ENCODE measurements around the gene PRICKLE2.

Gene PRICKLE2

DNA sequence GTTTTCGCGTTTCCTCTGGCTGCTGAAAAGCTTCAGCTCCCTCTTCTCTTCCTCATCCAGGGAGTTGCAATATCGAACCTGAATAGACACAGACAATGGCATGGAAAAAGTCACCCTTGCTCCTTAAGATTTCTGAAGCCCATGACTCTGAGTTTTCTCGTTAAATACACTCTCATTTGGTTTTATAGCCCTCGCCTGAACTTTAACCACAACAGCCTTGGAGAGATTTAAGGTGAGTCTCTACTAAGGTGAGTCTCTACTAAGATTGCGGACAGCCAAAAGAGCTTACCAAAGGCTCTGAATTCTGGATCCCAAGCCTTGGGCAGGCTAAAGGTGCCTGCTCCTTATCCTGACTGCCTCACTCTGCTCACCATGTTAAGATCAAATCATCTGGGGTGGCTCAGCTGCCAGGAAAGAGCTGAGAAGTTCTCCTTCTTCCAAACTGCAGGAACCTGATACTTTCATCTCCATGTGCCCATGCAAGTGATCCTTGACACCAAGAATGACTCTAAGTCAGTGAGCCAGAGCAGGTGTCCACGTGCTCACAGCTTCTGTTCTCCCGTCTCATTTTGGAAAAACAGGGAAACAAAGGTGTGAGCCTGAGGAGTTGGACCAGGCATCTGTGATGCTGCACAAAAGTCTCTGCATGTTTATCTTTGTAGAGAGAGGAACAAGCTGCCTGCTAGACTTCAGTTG, 65.1 kb downstream of the PRICKLE2 start:
- FAIRE-seq (no peak), DNase-seq (ENCODE audit: low spot score) (no peak)

DNA sequence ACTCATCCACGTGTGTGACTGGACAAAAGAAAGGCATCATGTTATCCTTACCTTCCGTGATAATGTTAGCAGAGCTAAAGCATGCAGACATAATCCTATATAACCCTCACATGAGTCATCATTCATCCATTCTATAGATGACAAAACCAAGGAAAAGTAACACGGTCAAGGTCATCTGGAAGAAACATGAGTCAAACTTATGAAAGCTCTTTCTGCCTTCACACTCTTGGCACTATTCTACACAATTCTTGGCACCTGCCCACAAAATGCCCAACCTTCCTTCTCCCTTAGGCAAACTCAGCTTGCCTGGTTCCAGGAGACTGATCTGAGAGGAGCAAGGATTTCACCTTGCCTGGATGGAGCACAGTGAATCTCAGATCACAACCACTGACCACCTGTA, 66.9 kb downstream of the PRICKLE2 start:
- FAIRE-seq (no peak), DNase-seq (ENCODE audit: low spot score) (no peak)

DNA sequence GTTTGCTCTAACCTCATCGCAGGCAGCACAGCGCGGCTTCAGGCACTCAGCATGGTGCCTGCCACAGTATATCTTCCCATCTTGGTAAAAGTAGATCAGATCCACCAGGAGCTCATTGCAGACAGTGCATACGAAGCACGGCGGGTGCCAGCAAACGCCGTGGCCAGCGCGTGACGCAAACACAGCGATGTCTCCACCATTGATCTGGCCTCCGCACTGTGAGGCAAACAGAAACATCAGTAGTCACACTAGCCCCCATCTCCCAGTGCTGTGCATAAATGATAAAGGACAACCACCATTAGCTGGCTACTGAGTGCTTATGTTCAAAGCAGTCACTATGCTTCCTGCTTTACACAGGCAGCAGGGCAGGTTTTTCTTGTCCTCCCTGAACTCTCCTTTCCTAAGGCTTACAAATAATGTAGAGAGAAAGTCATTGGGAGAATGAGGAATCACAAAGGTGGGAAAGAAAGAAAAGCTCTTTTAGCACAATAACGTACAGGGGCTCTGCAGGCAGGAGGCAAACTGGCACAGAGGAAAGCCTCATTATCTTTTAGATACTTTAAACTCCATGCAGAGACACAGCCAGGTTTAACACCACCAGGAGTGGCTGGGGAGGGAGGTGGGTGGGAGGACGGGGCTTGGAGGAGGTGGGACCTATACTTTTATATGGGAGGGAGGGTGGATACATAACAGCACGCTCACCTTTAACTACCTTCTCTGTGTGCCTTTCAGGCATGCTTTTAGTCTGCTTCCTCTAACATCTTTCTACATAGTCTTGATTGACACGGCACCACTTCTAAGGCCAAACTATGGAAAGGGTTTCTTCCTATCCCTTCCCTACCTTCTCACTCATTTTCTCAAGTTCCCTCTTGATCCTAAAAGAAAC, 67.9 kb downstream of the PRICKLE2 start:
- no peak for FAIRE-seq
- no peak for DNase-seq (ENCODE audit: low spot score)

DNA sequence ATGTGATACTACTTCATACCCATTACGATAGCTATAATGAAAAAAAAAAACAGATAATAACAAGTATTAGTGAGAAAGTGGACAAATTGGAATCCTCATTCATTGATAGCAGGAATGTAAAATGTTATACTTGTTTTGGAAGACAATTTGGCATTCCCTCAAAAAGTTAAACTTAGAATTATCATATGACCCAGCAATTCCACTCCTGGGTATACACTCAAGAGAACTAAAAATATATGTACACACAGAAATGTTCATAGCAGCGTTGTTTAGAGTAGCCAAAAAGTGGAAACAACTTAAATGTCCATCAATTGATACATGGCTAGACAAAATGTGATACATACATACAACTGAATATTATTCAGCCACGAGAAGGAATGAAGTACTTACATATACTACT, 69.9 kb downstream of the PRICKLE2 start:
- no peak for FAIRE-seq
- no peak for DNase-seq (ENCODE audit: low spot score)

DNA sequence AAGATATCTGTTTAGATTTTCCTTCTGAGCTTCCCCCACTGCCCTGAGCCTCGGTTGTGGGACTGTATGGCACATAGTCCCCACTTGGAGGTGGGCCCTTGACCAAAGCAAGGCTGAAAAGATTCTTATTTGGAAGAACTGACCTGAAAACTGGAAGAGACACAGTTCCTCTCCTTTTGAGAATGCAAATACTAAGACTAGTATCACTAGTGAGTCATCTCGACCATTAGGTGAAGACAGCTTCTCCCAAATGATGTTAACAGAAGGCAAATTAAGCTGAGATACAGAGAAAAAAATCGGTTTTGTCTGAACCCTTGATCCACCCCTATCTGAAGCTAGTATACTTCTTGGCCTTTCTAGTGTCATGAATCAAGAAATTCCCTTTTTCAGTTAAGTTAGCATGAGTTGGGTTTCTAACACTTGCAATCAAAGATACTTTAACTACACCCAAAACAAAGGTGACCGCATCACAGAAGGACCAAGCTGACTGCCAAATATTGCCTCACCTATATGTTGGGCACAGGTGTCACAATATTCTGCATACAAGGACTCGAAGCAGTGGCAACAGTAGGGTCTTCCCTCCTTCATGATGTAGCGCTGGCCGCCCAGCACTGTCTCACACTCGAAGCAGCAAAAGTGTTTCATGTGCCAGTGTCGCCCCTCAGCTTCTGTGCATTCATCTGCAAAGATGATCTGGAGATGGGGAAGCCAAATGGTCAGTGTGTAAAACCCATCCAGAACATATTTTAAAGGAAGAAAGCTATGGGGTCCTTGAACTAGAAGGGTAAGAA, 72.4 kb downstream of the PRICKLE2 start:
- FAIRE-seq (no peak), DNase-seq (ENCODE audit: low spot score) (no peak)

DNA sequence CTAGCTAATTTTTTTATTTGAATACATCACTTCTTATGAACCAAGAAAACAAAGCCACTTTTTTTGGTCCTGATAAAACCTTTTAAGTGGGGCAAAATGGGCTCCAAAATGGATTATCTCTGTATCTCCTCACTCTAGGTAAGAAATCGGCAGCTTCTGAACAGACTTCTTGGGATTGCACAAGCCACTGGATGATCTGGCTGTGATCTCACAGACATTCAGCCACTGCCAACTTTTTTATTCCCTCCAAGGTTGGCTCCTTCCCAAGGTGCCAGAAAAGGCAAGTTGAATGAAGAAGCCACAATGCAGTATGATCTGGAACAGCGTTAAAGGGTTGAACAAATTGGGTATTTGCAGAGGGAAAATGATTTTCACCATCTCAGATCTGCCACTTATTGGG, 73.2 kb downstream of the PRICKLE2 start:
- DNase-seq (ENCODE audit: low spot score) (no peak), FAIRE-seq (no peak)

DNA sequence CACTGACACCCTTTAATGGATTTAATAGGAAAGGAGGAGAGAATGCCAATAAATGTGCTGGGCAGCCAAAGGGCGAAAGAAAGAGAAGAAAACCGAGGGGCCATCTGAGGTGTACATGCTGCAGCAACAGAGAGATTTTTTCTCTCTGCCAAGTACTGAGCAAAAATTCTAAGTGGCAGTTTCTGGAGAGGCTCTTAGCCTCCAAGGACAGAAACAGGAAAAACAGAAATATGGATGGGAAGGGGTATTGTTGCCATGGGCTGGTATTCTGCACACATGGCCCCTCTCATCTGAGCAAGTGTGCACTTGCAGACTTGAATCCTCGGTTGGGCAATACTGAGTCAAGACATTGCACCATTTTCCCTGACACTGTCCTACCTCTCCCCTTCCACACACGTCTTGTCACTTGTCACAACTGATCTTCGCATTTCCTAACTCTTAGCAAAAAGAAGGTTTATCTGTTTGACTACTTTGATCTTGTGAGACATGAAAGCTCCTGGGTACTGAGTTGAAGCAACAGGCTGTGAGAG, 73.9 kb downstream of the PRICKLE2 start:
- no peak for DNase-seq (ENCODE audit: low spot score)
- peak; percentile 13 for FAIRE-seq

DNA sequence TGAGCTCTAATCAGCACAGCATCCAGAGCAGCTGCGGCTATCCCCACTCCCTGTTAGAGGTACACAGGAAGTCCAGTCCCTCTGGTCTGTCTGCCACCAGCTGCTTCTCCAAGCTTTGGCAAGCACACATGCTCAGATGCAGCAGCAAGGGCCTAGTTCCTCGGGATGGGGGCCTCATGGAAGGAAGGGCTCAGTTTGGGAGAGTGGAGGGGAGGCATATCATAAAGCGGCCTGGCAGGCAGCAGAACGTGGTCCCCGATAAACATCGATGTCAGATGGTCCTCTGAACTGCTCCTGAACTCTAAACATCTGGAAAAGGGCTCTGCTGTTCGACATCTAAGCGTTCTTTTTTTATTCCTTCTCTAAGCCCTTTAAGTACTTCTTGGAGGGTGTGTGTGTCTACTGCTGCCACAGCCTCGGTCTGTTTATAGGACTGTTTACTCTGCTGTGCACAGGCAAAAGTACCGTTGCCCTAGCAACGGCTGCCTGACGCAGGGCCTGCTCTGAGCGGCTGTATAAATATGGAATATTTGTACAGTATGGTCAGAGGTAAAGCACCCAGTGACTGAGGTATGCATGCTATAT, 74.6 kb downstream of the PRICKLE2 start:
- DNase-seq (ENCODE audit: low spot score) = no peak
- peak; percentile 20 for FAIRE-seq

DNA sequence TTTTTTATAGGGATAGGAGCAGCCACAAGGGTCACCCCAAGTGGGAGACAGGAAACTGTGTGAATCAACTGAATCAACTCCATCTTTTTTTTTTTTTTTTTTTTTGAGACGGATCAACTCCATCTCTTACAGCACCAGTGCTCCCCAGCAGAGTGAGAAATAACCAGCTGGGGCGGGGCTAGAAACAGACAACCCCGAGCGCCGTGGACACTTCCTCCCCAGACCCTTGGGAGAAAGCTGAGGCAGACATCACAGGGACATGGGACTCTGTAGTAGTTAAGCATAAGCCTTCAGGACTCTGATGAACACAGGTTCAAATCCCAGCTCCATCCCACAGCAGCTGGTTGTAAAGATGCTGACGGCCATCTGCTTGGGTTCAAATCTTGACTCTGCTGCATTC, 75.4 kb downstream of the PRICKLE2 start:
- DNase-seq (ENCODE audit: low spot score) = no peak
- no peak for FAIRE-seq

DNA sequence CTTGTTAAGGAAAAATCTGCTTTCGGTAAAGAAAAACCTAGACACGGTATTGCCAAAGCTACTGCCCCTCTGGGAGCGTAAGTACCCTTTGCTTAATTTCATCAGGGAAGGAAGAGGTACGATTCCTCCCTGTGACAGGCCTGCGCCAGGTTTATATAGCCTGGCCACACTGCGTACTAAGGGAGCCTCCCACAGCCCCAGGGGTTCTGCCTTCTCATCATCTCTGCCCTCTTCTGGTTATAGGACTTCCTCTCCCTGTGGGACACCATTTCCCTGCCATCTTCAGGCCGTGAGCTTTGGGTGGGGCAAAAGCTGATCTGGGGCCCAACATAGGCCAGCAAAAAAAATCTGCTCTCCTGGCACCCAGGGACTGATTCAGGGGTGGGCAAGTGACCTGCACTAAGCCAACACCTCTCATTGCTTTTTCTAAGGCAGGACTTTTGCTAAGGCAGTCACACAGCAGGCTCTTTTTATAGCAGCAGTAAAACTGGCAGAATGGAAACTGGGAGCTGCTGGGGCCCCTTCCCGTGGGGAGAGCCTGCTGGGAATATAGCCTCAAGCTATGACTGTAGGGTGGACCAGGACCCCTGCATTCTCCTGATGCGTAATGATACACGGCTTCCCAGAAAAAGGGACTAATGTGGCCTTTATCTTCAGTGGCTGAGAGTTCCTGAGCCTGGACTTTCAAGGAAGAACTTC, 76.2 kb downstream of the PRICKLE2 start:
- FAIRE-seq = no peak

DNA sequence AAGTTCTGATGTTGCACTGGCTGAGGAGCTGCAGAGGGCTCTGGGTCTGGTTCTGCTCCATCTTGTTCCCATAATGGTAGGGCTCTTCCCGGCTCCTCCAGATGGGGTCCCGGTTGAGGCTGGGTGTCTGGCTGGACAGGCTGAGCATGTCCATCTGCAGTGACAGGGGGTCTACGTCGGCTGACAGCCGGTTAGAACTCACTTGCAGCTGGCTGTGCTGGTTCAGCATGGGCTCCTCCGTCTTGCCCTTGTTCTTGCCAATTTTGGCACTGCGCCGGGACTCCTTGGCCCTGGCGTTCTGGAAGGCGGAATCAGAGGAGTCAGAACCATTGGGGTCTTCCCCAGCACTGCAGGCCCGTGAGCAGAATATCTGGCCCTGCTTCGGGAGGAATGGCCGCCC, 78.1 kb downstream of the PRICKLE2 start:
- DNase-seq (ENCODE audit: low spot score) = no peak
- no peak for FAIRE-seq

More for the DNA sequence above, 76.2 kb downstream of the PRICKLE2 start:
- DNase-seq (ENCODE audit: low spot score) = no peak

DNA sequence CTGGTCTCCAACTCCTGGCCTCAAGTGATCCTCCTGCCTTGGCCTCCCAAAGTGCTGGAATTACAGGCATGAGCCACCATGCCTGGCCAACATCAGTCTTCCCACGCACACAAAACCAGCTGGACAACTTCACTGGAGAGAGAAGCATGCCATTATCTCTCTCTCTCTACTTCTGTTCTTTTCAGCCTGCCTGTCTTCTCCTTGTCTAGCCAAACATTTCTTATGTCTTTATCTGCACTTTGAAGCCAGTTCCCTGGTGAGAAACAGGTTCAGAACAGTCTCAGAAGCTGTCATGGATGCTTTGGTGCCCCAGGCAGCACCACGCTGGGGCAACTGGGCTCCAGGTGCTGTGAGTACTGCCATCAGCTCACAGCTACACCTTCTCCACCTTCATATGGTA, 79.8 kb downstream of the PRICKLE2 start:
- no peak for DNase-seq (ENCODE audit: low spot score)
- FAIRE-seq = no peak

DNA sequence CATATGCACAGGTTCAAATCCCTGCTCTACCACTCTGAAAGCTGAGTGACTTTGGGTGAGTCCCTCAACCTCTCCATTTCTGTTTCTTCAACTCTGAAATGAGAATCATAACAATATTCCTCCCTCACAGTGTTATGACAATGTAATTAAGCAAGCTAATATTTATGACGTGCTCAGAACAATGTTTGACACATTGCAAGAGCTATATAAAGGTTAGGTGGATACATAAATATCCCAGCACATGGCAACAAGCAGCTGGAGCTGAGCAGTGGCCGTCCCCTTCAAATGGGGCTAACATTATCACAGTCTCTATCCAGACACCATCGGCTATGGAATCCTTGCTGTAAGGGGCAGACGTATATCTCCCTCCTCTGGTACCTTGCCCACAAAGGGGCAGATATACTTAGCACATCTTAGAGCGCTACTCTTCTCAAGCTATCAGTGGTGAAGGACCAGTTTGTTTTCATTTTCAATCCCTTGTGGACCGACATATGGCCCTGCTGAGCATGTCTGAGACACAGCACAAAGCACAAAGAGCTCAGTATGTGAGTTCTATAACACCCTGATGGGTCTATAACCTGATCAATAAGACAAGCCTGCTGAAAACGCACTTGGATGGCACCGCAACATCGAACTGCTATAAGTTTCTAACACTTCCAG, 80.9 kb downstream of the PRICKLE2 start:
- DNase-seq (ENCODE audit: low spot score) (no peak), FAIRE-seq (no peak)

DNA sequence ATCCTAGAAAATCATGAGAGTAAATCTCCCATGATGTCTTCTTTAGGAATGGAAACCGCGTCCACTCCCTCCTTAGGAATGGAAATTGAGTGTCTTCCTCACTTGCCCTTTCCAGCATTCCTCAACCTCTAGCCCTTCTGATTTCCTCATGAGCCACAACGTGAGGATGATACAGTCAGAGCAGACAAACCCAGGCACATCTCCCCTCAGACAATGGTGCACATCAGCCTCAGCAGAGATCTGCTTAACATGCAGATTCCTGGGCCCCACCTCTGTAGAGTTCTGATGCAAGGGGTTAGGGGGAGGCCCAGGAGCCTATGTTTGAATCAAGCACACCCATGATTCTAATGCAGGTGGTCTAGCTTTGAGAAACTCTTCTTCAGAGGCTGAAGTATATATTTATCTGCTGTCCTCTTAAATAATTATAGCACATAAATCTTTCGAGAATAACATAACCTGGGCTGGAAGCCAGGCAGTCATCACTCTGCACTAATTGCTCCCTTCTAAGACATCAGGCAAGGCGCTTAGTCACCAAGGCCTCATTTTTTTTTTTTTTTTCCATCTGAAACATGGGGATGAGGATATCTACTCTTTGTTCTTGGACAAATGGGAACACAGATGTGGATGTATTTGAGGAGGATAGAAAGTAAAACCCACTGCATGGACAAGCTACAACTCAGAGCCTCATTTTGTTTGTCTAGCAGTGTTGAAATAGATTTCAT, 81.7 kb downstream of the PRICKLE2 start:
- FAIRE-seq (no peak), DNase-seq (ENCODE audit: low spot score) (peak; percentile 47)

DNA sequence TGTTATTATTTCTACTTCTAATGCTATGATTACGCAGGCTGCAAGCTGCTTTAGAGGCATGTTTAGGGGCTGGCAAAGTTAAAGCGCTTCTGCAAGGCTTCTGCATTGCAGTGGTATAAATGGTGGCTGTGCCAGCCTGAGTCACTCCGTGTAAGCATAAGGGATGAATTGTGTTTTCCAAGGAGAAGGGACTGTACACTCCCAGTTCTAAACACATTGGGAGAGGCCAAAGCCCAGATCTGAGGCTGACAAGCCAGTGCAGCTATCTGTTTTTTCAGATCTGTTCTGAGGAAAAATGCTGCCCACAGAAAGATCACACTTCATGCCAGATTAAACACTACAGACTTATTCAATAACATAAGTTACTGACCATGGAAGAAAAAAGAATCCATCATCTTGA, 83.8 kb downstream of the PRICKLE2 start:
- no peak for FAIRE-seq
- DNase-seq (ENCODE audit: low spot score) = no peak

DNA sequence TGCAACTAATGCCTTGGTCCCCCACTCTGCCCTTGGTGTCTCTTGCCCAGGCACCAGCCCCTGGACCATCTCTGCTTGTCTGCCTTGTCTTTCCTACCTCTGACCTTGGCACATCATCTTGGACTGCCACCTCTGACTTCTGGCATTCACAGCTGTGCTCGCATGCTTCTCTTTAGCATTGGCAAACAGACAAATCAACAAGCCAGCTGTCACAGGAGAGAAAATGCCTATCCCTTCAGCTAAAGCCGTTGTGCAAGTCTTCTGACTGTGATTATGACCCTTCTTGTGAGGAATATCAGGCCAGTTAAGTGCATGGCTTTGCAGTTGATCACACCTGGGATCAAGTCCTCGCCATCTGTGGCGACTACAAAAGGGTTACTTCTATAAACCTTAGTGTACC, 84.6 kb downstream of the PRICKLE2 start:
- no peak for DNase-seq (ENCODE audit: low spot score)
- FAIRE-seq = no peak

DNA sequence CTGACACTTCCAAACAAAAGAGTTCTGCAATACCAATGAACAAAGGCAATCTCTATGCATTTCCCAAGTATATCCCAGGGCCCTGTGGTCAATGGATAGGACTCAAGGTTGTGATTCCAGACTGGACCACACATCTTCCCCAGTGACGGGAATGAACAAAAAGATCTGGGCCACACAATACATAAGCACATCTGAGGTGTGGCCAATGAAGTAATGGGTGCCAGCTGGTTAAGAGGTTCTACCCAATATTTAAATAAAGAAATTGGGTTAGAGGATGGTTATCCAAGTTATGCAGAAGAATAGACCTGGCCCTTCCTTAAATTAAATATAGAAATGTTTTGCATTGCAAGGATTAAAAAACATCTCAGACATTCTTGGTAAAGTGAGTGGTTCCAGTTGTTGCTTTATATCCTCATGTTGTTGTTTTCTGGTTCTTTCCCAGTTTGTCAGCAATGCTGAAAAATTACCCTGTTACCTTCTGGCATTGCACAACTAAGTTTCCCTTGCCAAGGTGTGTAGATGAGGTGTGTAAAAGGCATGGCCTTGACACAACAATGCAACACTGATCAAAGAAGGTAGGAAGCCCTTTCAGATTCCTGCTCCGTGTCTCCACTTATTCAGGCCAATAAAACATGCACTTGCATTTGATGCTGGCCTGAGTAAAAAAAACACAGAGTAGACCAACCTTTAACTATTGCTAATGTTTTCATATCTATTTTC, 86.5 kb downstream of the PRICKLE2 start:
- no peak for FAIRE-seq

DNA sequence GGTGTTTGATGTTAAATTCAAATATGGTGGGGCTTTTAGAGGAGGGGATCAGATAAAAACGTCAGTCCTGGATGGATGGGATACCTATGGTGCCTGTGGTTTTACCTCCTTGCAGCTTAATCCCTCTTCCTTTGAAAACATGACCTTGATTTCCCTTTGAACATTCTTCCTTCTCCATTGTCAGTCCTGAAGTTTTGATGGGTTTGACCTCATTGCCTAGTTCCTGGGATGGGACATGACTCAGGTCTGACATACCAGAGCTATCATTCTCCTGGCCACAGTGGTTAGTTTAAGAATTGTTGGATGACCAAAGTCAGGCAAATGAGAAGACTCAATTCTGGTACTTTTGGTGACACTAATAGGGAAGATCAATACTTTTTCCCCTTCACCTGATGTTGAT, 87.2 kb downstream of the PRICKLE2 start:
- FAIRE-seq (no peak), DNase-seq (ENCODE audit: low spot score) (peak; percentile 38)

More for the DNA sequence above, 86.5 kb downstream of the PRICKLE2 start:
- DNase-seq (ENCODE audit: low spot score) = no peak

DNA sequence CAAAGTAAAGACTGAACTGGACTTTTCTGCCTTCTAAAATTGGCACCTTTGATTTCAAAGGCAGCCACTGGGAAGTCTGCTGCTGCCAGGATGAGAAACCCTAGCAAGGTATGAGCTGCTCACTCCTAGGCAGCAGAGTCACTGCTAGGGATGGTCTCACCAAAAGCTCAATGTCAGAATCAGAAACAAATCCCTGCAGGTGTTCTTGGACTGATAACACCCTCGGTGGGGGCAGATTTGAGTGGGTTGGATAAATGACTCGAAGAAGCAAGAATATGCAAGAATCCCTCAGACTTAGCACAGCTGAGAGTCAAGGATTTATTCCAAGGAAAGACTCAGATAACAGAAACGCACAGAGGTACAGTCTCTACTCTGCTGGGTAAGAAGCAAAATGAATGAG, 90.4 kb downstream of the PRICKLE2 start:
- FAIRE-seq (no peak), DNase-seq (ENCODE audit: low spot score) (no peak)

Data from urothelium cell line (cell line).